Colonic mucosa (tissue), 4 donors: ENCODE results near the gene PPDPF. TPM values are rescaled to one million over a fixed set of nuclear protein-coding genes. Genes with fewer than 3 reads are reported as not detected.

Experiments used
- DNase-seq: peaks from one replicate; pipeline ENCODE4 v3.0.0-alpha.2; 2020
- H3K27ac ChIP-seq: fragments of 200-600 bp; one replicate; pipeline ENCODE4 v1.8.0; 2021
- H3K27me3 ChIP-seq: fragments of 200-600 bp; one replicate; pipeline ENCODE4 v1.8.0; 2021
- H3K36me3 ChIP-seq: fragments of 200-600 bp; one replicate; pipeline ENCODE4 v1.8.0; 2021
- H3K4me1 ChIP-seq: fragments of 200-600 bp; one replicate; pipeline ENCODE4 v1.8.0; 2021; ENCODE audit warnings: mild to moderate bottlenecking
- H3K4me3 ChIP-seq: fragments of 200-600 bp; one replicate; pipeline ENCODE4 v1.8.0; 2021
- H3K9ac ChIP-seq, 2 donors: one replicate each; pipeline ENCODE4 v1.7.0; 2013; ENCODE audit warnings: control low read depth in 2 of 2, low read depth in 2 of 2, low read length in 2 of 2
- H3K9me3 ChIP-seq: fragments of 200-600 bp; one replicate; pipeline ENCODE4 v1.8.0; 2021
- CTCF ChIP-seq: fragments of 200-600 bp; IDR thresholded peaks from one replicate; pipeline ENCODE4 v1.8.0; 2022; ENCODE audit warnings: antibody characterized with exemption, mild to moderate bottlenecking
- intact Hi-C: fragments of 100-400 bp; cut with DNase I; formaldehyde crosslinking; loops from one replicate; pipeline ENCODE4 v1.14.1; 2022
- total RNA-seq, 2 donors: library from RNA; stranded (reverse); fragmentation: NEBNext Ultra II Directional in 1 of 2; extraction: Animal tissue kit (Norgen Biotek cat#: 25700) in 1 of 2; gene quantifications; one replicate each; pipeline ENCODE4 v1.2.1, GENCODE V29; 2021
- donor health status: healthy.
- donor health status: DM: no; HTN: no; CAD: no.
- donor health status: DM: no; HTN: no; CAD: no.

PPDPF gene
- total RNA-seq, 2 donors from 2014 or later: 561 to 634 TPM

- H3K9me3 ChIP-seq: no peaks in the 10 kb centered on the region
- no peak overlapping the region for H3K27ac ChIP-seq
- intact Hi-C loops: no loop called here
- peaks cover 18% of the 10 kb centered on the region for H3K27me3 ChIP-seq
- no peak overlapping the region for H3K4me3 ChIP-seq
- DNase-seq: no peak
- TF ChIP-seq CTCF: no peak
- H3K4me1 ChIP-seq: no peaks in the 10 kb centered on the region
- no peak overlapping the region for H3K9ac ChIP-seq
- no peaks in the 10 kb centered on the region for H3K36me3 ChIP-seq
Observed at GRCh38 chr20:63504642-63505041, 15.9 kb upstream of the PPDPF start.

DNA sequence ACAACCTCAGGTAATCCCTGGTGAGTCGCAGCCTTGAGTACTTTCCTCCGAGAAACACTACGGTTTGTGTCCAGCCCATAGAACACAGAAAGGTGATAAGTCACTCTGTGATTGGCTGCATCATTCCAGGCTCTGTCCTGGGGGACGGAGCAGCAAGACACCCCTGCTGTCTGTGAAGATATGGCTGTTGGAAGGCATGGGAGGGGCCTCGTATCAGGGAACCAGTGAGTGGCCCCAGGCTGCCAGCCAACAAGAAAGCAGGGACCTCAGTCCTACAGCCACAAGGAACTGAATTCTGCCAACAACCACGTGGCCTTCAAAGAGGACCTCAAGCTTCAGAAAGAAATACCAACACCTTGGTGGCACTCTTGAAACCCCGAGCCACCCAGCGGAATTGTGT is 15.3 kb upstream of the PPDPF start:
- peaks cover 12% of the 10 kb centered on the region for H3K27me3 ChIP-seq
- intact Hi-C loops: no loop called here

GRCh38 chr20:63505723-63506122 is 14.8 kb upstream of the PPDPF start:
- H3K27me3 ChIP-seq: peaks cover 8% of the 10 kb centered on the region

More for the DNA sequence above, 15.3 kb upstream of the PPDPF start:
- H3K27ac ChIP-seq: no peak overlapping the region
- DNase-seq: no peak
- no peaks in the 10 kb centered on the region for H3K4me1 ChIP-seq
- H3K36me3 ChIP-seq: no peaks in the 10 kb centered on the region
- TF ChIP-seq CTCF: no peak
- H3K9ac ChIP-seq: no peak overlapping the region
- H3K9me3 ChIP-seq: no peaks in the 10 kb centered on the region
- H3K4me3 ChIP-seq: no peak overlapping the region

DNA sequence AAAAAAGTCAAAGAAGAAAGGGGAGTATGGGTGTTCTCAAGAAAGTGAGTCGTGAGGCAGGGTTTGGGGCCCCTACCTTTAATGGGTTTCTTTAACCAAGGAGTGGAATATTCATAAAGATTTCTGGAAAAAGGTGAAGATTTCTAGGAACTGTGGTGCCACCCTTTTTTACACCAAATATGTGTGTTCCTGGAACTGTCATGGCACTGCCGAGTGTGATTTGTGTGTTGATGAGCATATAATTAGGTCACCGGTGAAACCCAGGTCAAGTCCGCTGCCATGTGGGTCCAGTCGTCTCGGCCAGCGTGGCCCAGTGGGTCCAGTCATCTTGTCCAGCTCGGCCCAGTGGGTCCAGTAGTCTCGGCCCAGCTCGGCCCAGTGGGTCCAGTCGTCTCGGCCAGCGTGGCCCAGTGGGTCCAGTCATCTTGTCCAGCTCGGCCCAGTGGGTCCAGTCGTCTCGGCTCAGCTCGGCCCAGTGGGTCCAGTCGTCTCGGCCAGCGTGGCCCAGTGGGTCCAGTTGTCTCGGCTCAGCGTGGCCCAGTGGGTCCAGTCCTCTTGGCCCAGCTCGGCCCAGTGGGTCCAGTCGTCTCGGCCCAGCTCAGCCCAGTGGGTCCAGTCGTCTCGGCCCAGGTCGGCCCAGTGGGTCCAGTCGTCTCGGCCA is 13.4 kb upstream of the PPDPF start:
- H3K9me3 ChIP-seq: no peaks in the 10 kb centered on the region
- H3K36me3 ChIP-seq: no peaks in the 10 kb centered on the region
- peaks cover 7% of the 10 kb centered on the region for H3K27me3 ChIP-seq
- intact Hi-C loops: no loop called here
- no peaks in the 10 kb centered on the region for H3K4me1 ChIP-seq
- no peak overlapping the region for H3K9ac ChIP-seq
- TF ChIP-seq CTCF: no peak
- DNase-seq: no peak
- H3K4me3 ChIP-seq: no peak overlapping the region
- H3K27ac ChIP-seq: no peak overlapping the region

More at GRCh38 chr20:63505723-63506122, 14.8 kb upstream of the PPDPF start:
- Histone ChIP-seq H3K9me3 (no peaks in the 10 kb centered on the region), H3K4me3 (no peak overlapping the region), H3K9ac (no peak overlapping the region), H3K27ac (no peak overlapping the region), H3K36me3 (no peaks in the 10 kb centered on the region), H3K4me1 (no peaks in the 10 kb centered on the region)
- no peak for TF ChIP-seq CTCF
- intact Hi-C loops: no loop called here
- no peak for DNase-seq

DNA sequence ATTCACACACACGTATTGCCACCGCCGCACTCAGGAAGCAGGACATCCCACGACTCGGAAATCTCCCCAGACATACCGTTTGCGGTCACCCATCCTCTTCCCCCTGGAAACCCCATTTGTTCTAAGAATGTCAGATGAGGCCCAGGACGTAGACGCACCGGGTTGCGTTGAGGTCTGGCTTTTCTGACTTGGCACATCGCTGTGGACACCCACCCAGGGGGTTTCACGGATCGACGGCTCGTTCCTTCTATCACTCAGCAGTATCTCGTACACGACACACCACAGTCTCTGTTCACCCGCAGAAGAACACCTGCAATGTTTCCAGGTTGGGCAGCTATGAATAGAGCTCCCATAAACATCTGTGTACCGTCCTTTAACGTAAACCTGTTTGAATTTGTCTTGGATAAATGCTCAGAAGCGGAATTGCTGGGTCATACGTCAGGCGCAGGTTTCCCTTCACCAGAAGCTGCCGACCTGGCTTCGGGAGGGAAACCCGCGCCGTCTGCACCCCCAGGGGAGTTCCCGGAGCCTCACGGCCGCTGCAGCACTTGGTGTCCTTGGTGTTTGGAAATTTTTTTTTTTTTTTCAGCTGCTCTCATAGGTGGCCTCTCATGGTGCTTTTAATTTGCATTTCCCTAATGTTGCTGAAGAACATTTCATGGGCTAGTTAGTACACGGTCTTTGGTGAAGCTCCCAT is 12.3 kb upstream of the PPDPF start:
- intact Hi-C loops: no loop called here
- no peaks in the 10 kb centered on the region for H3K27me3 ChIP-seq
- H3K27ac ChIP-seq: no peak overlapping the region
- H3K9ac ChIP-seq: no peak overlapping the region
- no peak for DNase-seq
- TF ChIP-seq CTCF: no peak
- no peak overlapping the region for H3K4me3 ChIP-seq
- H3K4me1 ChIP-seq: no peaks in the 10 kb centered on the region
- H3K36me3 ChIP-seq: no peaks in the 10 kb centered on the region
- H3K9me3 ChIP-seq: no peaks in the 10 kb centered on the region
